ENCODE results near the gene NCOA6. TPM values are rescaled to one million over a fixed set of nuclear protein-coding genes. Genes with fewer than 3 reads are reported as not detected.
"Not testable (repeated sequence)": the region's sequence is repeated elsewhere in the genome, so short reads cannot be mapped to it uniquely, and the experiment has no call there.

The NCOA6 gene
- total RNA-seq, 1 donor from 2014 or later, result 21.1 TPM

- Histone ChIP-seq H3K79me2 (ENCODE audit: insufficient read depth, low read length) (no peaks in the 10 kb centered on the region), H3K4me3 (ENCODE audit: insufficient read depth, low read depth, low read length) (no peak overlapping the region), H3K4me1 (ENCODE audit: insufficient read depth, low read length) (no peaks in the 10 kb centered on the region), H3K27ac (ENCODE audit: low read depth, low read length) (no peak overlapping the region), H2AFZ (ENCODE audit: low read depth, low read length) (no peak overlapping the region), H3K36me3 (ENCODE audit: insufficient read depth, low read length) (peaks cover 20% of the 10 kb centered on the region), H3K9me3 (ENCODE audit: insufficient read depth, low read depth, low read length) (no peaks in the 10 kb centered on the region), H3K27me3 (ENCODE audit: insufficient read depth, low read length) (no peaks in the 10 kb centered on the region), H3K9ac (ENCODE audit: low read length) (no peak overlapping the region), H3K4me2 (ENCODE audit: low read length) (no peak overlapping the region), H4K20me1 (ENCODE audit: insufficient read depth, low read length) (peaks cover 4% of the 10 kb centered on the region)
- DNase-seq (ENCODE audit: low read depth) (no peak), FAIRE-seq (no peak)
- Mint-ChIP-seq H3K27me3 (ENCODE audit: low read depth, unreplicated experiment) (no peaks in the 10 kb centered on the region), H3K4me3 (ENCODE audit: unreplicated experiment) (no peak overlapping the region), H3K4me1 (ENCODE audit: low read depth, unreplicated experiment) (no peaks in the 10 kb centered on the region), H3K27ac (ENCODE audit: unreplicated experiment) (no peak overlapping the region), H3K9me3 (ENCODE audit: unreplicated experiment) (no peaks in the 10 kb centered on the region), H3K36me3 (ENCODE audit: low read depth, unreplicated experiment) (peaks cover 16% of the 10 kb centered on the region)
- TF ChIP-seq EZH2 (IDR thresholded peaks at IDR 0.05; ENCODE audit: insufficient read depth, low read length), result no peak
- TF ChIP-seq CTCF (IDR thresholded peaks at IDR 0.05; ENCODE audit: insufficient read depth, low read depth, low read length), result no peak
These were observed 96.0 kb downstream of the NCOA6 start for GRCh38 chr20:34729416-34729815.

- Mint-ChIP-seq H3K27me3 (ENCODE audit: low read depth, unreplicated experiment) (no peaks in the 10 kb centered on the region), H3K4me3 (ENCODE audit: unreplicated experiment) (no peak overlapping the region), H3K36me3 (ENCODE audit: low read depth, unreplicated experiment) (peaks cover 26% of the 10 kb centered on the region), H3K27ac (ENCODE audit: unreplicated experiment) (no peak overlapping the region), H3K9me3 (ENCODE audit: unreplicated experiment) (no peaks in the 10 kb centered on the region), H3K4me1 (ENCODE audit: low read depth, unreplicated experiment) (no peaks in the 10 kb centered on the region)
- TF ChIP-seq EZH2 (IDR thresholded peaks at IDR 0.05; ENCODE audit: insufficient read depth, low read length) (no peak), CTCF (IDR thresholded peaks at IDR 0.05; ENCODE audit: insufficient read depth, low read depth, low read length) (no peak)
- DNase-seq (ENCODE audit: low read depth) (no peak), FAIRE-seq (no peak)
- Histone ChIP-seq H3K9me3 (ENCODE audit: insufficient read depth, low read depth, low read length) (no peaks in the 10 kb centered on the region), H4K20me1 (ENCODE audit: insufficient read depth, low read length) (peaks cover 4% of the 10 kb centered on the region), H3K27ac (ENCODE audit: low read depth, low read length) (no peak overlapping the region), H3K4me3 (ENCODE audit: insufficient read depth, low read depth, low read length) (no peak overlapping the region), H3K4me2 (ENCODE audit: low read length) (no peak overlapping the region), H3K4me1 (ENCODE audit: insufficient read depth, low read length) (no peaks in the 10 kb centered on the region), H3K79me2 (ENCODE audit: insufficient read depth, low read length) (no peaks in the 10 kb centered on the region), H3K36me3 (ENCODE audit: insufficient read depth, low read length) (peaks cover 19% of the 10 kb centered on the region), H2AFZ (ENCODE audit: low read depth, low read length) (no peak overlapping the region), H3K9ac (ENCODE audit: low read length) (no peak overlapping the region), H3K27me3 (ENCODE audit: insufficient read depth, low read length) (no peaks in the 10 kb centered on the region)
These were observed 101.3 kb downstream of the NCOA6 start for GRCh38 chr20:34724172-34724571.

GRCh38 chr20:34722560-34722959, 102.9 kb downstream of the NCOA6 start:
- not testable (repeated sequence) for DNase-seq (ENCODE audit: low read depth); H3K4me3 ChIP-seq (ENCODE audit: insufficient read depth, low read depth, low read length); H3K4me3 Mint-ChIP-seq (ENCODE audit: unreplicated experiment); H3K27me3 Mint-ChIP-seq (ENCODE audit: low read depth, unreplicated experiment); H3K27ac Mint-ChIP-seq (ENCODE audit: unreplicated experiment); H3K79me2 ChIP-seq (ENCODE audit: insufficient read depth, low read length); H3K4me1 ChIP-seq (ENCODE audit: insufficient read depth, low read length); H3K9ac ChIP-seq (ENCODE audit: low read length); H3K9me3 ChIP-seq (ENCODE audit: insufficient read depth, low read depth, low read length); H3K27me3 ChIP-seq (ENCODE audit: insufficient read depth, low read length); H3K4me1 Mint-ChIP-seq (ENCODE audit: low read depth, unreplicated experiment); H3K27ac ChIP-seq (ENCODE audit: low read depth, low read length); H3K9me3 Mint-ChIP-seq (ENCODE audit: unreplicated experiment); FAIRE-seq; H3K4me2 ChIP-seq (ENCODE audit: low read length); H4K20me1 ChIP-seq (ENCODE audit: insufficient read depth, low read length); H2AFZ ChIP-seq (ENCODE audit: low read depth, low read length)
- H3K36me3 ChIP-seq (ENCODE audit: insufficient read depth, low read length), result peaks cover 14% of the 10 kb centered on the region
- H3K36me3 Mint-ChIP-seq (ENCODE audit: low read depth, unreplicated experiment), result peaks cover 28% of the 10 kb centered on the region
